Stimulated activated CD4-positive, alpha-beta T cell treated with anti-CD3 and anti-CD28 coated beads, TNF-alpha, amount 100 ng/mL, for 48 hours (primary cell): ENCODE measurements around the gene VEGFB.
"Not testable (repeated sequence)": the region's sequence is repeated elsewhere in the genome, so short reads cannot be mapped to it uniquely, and the experiment has no call there.

ENCODE experiments used
- DNase-seq, 3 donors: peaks; one replicate each; pipeline ENCODE4 v3.0.0-alpha.2; 2020; ENCODE audit warnings: low read depth in 3 of 3

VEGFB gene

GRCh38 chr11:64231546-64231945, 2.8 kb upstream of the VEGFB start:
- no peak for DNase-seq

DNA sequence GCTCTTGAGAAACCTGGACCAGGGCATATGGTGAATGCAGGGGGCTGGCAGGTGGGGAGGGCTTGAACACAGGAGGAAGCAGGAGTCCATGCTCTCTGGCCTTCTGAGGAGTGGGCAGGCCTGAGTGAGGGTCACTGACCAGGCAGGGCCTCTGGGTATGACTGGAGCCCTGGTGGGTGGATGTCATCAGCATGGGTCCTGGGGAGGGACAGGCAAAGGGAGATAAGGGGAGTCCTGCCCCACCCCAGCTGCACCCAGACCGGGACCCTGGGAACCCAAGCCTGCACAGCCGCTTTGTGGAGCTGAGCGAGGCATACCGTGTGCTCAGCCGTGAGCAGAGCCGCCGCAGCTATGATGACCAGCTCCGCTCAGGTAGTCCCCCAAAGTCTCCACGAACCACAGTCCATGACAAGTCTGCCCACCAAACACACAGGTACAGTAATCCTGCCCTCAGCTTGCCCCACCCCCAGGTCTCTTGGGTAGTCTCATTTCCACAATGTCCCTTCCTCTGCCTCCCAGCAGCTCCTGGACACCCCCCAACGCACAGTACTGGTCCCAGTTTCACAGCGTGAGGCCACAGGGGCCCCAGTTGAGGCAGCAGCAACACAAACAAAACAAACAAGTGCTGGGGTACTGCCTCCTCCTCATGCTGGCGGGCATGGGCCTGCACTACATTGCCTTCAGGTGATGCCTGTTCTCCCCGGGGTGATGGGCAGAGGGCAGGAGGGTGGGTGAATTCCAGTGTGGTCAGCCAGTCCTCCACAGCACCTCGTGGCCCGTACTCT, 2.0 kb upstream of the VEGFB start:
- DNase-seq: no peak

GRCh38 chr11:64232967-64233315, 1.4 kb upstream of the VEGFB start:
- no peak for DNase-seq

GRCh38 chr11:64234647-64235379, 429 bp downstream of the VEGFB start:
- DNase-seq: no peak

DNA sequence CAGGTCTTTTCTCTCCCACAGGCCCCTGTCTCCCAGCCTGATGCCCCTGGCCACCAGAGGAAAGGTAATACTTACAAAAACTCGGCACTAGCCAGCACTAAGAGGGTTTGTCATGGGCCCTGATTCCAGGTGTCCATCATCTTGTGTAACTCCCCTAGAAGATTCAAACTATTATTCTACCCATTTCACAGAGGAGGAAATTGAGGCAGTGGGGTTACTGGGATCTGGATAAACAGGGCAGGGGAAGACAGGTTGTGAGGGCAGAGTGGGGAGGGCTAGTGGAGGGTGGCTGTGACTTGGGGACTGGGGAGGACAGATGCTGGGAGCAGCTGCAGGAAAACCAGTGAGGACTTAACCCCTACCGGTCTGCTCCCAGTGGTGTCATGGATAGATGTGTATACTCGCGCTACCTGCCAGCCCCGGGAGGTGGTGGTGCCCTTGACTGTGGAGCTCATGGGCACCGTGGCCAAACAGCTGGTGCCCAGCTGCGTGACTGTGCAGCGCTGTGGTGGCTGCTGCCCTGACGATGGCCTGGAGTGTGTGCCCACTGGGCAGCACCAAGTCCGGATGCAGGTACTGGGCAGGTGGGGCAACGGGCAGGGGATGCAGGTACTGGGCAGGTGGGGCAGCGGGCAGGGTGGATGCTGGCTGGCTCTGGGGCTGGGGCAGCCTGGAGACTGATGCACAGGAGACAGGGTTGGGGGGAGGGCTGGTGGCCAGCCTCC, 1.2 kb downstream of the VEGFB start:
- DNase-seq: no peak

DNA sequence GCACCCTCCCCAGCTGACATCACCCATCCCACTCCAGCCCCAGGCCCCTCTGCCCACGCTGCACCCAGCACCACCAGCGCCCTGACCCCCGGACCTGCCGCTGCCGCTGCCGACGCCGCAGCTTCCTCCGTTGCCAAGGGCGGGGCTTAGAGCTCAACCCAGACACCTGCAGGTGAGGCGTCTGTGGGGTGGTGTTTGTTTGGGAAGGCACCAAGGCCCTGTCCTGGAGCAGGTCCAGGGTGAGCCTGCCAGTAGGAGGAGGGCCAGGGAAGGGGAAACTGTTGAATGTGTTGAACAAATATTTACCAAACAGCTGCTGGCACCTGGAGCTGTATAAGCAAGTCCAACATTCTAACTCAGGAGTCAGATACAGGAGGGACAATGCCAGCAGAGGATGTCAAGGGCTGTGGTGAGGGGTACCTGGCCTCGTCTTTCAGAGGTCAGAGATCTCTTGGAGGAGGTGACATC, 3.1 kb downstream of the VEGFB start:
- no peak for DNase-seq

GRCh38 chr11:64238076-64238475, 3.7 kb downstream of the VEGFB start:
- no peak for DNase-seq

GRCh38 chr11:64238999-64239398, 4.6 kb downstream of the VEGFB start:
- no peak for DNase-seq

GRCh38 chr11:64239662-64240434, 5.5 kb downstream of the VEGFB start:
- no peak for DNase-seq

GRCh38 chr11:64240435-64241240, 6.3 kb downstream of the VEGFB start, which contains the start of gene FKBP2:
TSS of gene FKBP2 (plus strand) at chr11:64241095. CDS start at chr11:64242388, 1,293 bp downstream.
- DNase-seq: peak; percentile 96 to 97 (median 96)

DNA sequence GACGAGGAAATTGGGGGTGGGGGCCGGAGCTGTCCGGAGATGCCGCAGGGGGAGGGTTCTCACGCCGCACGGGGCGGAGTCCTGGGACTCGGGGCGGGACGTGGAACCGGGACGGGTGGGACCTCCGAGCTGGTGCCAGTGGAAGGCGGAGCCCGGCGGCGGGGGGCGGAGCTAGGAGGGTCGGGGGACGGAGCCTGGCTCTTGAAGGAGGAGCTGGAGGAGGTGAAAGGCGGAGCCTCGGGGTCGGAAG, 6.8 kb downstream of the VEGFB start:
- DNase-seq: peak in 2 of 3 donors; percentile 100

DNA sequence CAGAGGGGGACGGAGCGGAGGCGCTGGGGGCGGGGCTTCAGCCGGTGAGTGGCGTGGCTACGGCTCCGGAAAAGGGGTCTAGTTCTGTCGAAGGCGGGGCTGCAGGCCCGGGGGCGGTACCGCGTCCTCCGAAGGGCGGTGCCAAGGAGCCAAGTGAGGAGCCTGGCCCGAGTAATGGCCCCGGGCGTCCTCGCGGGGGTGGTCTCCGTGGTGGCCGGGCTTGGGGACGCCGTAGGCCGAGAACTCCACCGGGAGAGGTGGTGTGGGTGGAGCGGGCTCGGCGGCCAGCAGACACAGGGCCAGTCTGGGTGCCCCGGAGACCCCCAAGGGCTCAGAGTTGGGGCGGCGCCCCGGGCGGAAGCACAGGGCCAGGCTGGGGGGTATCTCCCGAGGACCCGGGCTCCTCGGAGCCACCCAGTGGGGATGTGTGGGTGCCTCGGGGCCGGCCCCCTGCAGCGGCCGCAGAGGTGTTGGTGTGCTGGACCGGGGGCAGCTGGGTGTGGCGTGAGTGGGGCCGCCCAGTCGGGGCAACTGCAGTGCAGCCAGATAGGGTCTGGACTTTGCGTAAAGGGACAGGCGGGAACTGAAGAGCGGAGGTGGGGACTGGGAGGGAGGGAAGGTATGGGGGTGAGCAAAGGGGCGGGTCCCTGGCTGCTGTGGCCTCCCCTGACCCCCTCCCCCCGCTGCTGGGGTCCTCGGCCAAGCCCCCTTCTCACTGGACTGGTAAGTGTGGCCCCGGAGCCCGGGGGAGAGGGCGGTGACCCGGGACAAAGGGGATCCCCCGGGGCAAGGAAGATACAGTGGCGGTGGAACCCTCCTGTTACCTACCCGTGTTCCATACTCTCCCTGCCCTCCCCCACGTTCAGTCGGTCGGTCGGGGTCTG, 7.3 kb downstream of the VEGFB start:
- DNase-seq: peak in 1 of 3 donors; percentile 99

DNA sequence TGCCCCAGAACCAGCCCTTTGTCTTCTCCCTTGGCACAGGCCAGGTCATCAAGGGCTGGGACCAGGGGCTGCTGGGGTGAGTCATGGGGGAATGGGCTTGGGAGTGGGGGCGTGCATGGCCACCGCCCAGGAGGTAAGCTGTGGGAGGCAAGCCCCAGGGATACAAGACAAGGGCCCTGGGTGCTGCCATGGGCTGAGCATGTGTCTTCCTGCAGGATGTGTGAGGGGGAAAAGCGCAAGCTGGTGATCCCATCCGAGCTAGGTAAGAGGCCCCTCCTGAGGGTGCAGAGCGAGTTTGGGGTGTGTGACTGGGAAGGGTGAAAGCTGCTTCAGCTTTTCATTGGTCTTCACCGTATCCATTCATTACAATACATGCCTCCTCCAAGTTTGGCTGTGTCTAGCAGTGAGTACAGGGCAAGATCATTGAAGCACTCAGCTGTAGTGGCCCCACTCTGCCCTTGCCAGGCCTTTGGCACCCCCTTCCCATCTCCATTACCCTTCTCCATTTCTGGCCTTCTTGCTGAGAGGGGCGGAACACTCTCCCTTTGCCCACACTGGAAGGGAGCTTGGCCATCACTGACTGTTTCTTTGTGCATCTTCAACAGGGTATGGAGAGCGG, 9.0 kb downstream of the VEGFB start:
- DNase-seq: no peak

DNA sequence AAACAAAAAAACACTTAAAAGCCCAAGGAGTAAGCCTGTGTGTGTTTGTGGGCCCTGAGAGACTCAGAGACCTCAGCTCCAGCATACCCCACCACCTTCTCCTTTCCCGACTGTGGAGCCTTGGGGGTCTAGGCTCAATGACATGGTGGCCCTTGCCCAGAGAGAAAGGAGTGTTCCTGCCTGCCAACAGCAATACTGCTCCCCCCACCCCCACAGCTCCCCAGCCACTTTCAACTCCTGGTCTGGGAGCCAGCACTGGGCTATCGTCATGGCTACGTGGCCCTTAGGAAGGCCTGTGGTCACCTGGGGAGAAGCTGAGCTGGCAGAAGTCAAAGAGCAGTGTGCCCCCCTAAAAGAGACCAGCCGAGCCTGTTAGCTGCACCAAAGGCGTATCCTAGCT, 9.7 kb downstream of the VEGFB start:
- DNase-seq: no peak

- DNase-seq: no peak
Measured at GRCh38 chr11:64244966-64245365, 10.6 kb downstream of the VEGFB start.

DNA sequence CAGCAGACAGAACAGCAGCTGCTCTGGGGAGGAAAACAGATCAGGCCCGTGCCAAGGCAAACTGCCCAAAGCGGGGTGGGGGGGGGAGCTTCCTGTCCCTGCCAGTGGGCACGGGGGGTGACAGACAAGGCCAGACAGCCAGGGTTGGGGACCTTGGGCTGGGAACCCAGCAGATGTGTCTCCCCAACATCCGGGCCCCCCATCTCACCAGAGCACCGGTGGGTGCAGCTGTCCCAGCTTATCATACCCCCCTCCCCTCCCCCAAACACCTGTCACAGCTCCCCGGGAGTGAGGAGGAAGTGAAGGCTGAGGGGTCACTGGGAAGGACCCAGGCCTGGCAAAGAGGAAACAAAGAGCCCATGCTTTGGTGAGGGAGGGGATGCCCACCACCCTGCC, 11.0 kb downstream of the VEGFB start:
- no peak for DNase-seq

DNA sequence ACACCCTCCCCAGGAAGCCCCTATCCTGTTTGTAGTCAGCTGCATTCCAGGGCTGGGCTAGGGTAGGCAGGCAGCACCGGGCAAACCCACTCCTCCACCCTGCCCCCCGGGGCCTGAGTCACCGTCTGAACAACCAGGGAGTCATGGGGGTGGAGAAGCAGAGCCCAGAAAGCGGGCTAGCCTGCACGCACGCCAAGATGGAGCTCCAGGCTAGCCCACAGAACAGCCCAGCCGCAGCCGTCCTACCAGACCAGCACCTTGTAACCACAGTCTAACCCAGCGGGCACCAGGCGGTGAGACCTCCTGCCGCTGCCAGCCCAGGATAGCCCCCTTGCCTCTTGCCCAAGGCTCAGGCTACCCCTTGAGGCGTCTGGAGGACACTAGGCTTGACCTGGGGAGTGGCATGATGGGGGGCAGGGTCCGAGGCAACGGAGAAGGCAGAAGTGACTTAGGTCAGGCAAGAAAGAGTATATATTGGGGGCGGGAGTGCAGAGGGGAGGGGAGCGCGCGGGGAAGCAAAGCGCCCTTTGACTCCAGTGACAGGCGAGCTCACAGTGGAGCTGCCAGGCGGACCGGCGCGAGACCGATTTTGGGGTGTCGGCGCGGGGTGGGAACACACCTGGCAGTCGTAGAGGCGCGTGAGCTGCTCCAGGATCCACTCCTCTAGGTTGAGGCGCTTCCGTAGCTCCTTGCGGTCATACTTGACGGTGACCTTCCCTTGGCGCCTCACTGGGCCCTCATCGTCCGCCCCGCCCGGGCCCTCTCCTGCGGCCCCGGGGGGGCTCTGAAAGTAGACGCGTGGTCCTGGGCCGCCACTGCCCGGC, 11.6 kb downstream of the VEGFB start:
- DNase-seq: peak; percentile 61 to 77 (median 71)

DNA sequence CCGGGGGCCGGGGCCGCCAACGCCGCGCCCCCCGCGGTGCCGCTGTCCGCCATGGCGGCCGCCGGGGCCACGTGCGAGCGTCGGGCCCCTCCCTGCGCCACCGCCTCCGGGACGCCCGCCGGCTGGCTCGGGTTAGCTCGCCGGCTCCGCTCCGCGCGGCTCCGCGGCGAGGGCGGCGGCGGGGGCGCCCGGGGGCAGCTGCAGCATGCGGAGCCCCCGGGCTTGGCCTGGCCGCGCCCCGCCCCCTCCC, 12.2 kb downstream of the VEGFB start:
- not testable (repeated sequence) for DNase-seq
